ENCODE measurements around the gene PRRX1. TPM values are rescaled to one million over a fixed set of nuclear protein-coding genes. Genes with fewer than 3 reads are reported as not detected.

The PRRX1 gene
- polyA plus RNA-seq, 4 donors, result 0.91 to 4.5 (median 1.9) TPM

DNA sequence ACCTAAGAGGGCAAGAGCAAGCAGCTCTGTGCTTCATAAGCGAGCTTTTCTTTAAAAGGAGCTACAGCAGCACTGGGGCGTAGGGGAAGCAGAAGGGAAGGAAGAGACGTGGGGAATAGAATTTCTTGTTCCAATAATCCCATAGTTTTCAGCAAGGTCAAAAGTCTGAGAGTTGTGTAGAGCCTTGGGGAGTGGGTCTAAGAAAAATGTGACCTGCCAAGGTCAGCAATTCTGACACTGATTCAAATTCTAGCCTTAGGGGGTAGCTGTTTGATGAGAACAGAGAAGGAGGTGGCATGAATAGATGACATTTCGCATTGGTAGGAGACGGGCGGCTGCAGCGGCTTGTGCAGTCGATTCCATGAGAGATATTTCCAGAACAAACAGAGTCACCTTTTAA lies 22.4 kb downstream of the PRRX1 start:
- DNase-seq (ENCODE audit: low read depth in 4 of 4, low spot score in 2 of 4), result no peak

DNA sequence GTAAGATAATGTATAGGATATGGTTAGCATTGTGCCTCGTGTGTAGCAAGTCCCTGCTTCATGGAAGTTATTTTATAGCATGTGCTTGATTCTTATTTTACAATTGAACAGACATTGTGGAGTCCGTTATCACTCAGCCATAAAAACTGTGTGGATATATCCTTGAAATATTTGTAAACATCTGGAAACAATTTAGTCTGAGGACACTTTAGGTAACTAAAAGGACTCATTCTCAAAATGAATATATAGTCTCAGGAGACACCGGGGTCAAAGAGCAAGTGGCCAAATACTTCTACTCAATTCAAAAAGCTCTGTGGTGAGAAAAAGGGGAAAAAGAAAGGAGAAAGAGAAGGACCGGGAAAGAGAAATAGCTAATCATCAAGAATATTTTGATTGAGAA lies 23.7 kb downstream of the PRRX1 start:
- DNase-seq (ENCODE audit: low read depth in 4 of 4, low spot score in 2 of 4), result no peak

DNA sequence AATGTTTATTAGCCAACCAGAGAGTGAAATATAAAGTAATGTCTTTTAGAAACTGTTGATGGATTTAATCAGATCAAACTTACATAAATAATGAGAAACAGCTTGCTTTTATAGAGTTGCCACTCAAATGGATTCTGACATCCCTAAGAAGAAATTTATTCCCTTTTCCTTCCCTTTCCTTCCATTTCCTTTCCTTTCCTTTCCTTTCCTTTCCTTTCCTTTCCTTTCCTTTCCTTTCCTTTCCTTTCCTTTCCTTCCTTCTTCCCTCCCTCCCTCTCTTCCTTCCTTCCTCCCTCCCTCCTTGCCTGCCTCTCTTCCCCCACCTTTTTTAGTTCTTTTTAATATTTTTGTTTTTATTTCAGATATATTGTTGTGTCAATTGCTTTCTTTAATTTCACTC lies 27.3 kb downstream of the PRRX1 start:
- no peak for DNase-seq (ENCODE audit: low read depth in 4 of 4, low spot score in 2 of 4)

DNA sequence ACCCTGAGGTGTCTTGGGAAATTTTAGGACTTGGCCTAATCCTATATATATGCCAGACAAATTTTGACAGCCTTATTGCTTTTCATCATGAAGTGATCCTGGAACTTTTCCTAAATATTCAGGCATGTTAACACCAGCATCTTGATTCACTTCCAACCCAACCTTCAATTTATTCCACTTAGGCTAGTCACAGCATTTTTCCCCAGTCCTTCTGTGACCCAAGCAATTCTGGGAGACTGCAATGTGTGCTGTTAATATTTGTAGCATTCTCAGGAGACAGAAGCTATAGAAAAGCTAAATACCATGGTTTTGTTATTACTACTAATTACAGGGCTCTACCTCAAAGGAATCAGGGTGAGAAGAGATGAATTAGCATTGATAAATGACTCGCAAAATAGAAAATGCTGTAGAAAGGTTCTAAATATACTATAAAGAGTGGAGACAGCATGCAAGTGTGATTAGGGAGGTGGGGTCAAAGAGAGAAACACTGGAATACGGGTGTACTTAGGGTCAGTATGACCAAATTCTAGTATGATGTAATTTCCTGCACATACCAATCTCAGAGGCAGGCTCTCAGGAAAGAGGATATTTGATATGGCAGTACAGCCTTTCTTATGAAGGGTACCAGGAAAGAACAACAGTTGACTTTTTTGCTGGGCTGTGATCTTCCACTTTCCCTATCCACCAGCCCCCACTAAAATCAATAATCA lies 29.1 kb downstream of the PRRX1 start:
- DNase-seq (ENCODE audit: low read depth in 4 of 4, low spot score in 2 of 4), result no peak

DNA sequence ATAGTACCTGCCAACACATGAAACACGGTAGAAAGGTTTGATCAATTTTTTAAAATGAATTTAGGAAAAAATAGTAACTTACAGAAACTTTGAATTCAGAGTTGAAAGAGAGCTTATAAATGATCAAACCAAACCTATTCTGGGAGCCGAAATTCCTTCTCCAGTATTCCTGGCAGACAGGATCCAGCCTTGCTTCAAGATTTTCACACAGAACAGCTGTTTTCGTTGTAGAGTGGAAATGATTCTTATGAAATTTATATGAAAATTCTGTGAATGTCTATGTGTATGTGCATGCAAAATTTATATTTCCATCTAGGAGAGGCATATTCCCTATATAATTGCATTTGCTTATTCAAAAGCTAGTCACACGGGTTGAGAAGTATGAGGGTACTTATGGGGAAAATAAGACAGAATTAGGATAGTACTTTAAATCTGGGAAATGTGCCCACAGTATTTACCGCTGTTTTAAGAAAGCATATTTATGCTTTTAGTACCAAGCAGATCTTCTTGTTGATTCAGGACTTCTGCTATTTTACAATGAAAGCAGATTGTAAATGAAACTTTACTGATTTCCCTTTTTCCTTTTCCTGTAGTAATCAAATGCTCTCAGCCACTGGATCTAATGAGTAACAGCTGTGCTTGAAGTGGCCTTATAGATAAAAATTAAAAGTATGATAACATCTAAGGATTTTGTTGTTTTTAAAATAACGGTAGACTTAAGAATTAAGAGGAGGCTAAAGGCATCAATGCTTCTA lies 30.4 kb downstream of the PRRX1 start:
- DNase-seq (ENCODE audit: low read depth in 4 of 4, low spot score in 2 of 4), result no peak

DNA sequence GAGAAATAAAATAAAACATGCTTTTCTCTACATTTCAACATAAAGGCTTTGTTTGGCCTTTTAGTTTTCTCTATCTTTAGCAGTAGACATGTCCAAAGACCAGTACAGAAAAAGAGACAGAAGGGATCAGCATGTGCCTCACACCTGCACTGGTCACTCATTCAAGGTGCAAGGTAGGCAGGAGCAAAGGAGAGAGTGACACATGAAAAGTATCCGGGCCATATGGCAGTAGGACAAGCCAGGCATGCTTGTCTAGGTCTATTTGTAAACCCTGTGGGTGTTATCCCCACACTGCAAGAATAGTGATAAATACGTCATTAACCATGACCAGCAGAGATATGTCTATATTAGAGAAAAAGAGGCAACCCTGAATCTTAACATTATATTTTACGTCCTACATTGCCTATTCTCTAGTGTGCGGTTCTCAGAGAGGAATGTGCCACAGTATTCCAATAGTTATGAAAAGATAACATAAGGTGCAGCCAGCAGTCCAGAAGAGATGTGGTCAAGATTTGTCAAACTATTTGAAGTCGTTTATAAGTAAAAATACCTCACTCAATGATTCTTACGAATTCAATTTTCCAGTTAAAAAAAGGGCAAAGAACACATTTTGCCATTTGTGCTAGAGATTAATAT lies 32.1 kb downstream of the PRRX1 start:
- DNase-seq (ENCODE audit: low read depth in 4 of 4, low spot score in 2 of 4), result no peak

DNA sequence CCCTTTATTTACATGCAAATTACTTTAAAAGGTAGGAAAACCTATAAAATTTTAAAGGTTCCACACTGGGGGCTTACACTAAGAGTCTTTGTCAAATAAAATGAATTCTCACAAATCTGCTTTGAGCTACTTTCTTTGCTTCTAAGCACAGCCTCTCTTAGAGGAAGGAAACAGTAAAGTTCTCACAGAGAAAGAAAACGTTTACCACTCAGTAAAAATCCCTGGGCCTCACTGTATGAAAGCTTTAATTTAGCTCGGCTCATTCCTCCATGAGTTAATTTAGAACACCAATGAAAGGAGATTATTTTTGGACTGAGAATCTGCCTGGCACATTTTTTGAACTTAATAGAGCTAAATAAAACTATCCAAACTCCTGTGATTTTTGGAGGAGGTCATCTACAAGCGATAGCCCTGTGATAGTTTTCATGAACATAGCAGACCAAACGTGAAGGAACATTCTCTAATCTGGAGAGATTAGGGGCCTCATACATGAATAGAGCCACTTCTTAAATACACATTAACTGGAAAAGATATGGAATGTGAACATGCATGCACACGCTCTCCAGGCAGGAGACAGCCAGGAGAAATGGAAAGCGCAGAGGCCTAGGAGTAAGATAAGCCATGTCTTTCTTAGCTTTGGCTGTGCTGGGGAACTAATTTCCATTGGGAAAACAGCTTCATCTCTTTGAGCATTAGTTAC lies 32.8 kb downstream of the PRRX1 start:
- DNase-seq (ENCODE audit: low read depth in 4 of 4, low spot score in 2 of 4), result no peak

DNA sequence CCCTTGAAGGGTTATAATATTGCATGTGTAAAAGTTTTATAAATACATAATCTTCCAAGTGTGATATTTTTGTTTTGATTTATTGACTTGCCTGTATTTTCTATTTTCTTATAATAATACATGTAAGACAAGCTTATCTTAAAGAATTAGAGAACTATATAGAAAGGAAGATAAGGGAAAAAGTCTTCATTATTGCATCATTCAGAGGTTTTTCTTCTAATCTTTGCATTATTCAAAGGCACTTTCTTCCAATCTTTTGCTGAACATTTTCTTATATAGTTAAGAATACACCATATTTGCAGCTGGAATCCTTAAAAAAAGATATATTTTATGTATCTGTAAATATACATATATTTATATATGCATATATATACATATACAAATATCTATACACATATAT lies 33.4 kb downstream of the PRRX1 start:
- DNase-seq (ENCODE audit: low read depth in 4 of 4, low spot score in 2 of 4), result no peak

DNA sequence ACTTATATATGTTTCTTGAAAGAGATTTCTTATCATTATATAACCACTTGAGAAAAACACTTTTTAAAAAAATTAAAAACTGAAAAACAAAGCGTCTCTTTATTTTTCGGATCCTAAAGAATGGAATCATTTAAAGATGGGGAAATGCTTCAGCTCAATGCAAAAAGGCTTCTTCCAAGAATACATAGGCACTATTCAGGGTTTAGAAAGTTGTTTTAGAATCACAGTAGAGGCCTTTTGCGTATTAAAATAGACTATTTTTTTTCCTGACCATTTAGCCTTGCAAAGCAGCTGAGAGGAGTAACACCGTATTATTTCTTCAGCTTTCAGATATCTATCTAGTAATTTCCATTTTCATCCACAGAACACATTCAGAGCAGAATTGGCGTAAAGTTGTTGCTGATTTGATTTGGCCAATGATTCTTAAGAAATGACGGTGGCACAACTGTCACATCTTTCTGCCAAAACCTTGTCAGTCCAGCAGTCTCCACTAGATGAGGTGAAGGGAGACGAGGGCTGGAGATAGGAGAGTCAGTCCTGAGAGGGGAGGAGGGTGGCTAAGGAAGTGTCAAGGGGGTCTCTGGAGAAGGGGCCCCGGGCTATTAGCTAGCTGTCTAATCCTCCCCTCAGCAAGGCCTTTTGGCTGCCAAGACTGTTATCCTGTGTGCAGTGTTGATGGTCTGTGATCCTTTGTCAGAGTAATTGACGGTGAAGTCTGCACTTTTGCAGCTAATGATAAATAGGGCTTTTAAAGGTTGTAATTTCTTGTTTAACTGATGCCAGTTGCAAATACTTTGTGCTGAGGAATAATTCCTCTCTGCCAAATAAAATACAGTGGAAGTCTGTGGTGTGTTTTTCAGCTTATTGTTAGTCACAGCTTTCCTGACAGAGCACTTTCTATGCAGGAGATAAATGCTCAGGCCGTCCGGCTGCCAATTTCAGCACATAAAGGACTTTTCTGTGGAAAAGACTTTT lies 34.7 kb downstream of the PRRX1 start:
- no peak for DNase-seq (ENCODE audit: low read depth in 4 of 4, low spot score in 2 of 4)

DNA sequence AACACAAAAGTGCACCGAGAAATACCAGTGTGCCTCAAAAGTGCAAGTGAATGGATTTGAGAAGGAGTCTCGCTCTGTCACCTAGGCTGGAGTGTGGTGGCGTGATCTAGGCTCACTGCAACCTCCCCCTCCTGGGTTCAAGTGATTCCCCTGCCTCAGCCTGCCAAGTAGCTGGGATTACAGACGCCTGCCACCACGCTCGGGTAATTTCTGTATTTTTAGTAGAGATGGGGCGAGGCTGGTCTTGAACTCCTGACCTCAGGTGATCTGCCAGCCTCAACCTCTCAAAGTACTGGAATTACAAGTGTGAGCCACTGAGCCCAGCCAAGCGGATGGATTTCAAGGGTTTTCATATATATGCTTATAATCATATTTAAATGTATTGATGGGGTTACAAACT lies 35.8 kb downstream of the PRRX1 start:
- DNase-seq (ENCODE audit: low read depth in 4 of 4, low spot score in 2 of 4), result no peak

DNA sequence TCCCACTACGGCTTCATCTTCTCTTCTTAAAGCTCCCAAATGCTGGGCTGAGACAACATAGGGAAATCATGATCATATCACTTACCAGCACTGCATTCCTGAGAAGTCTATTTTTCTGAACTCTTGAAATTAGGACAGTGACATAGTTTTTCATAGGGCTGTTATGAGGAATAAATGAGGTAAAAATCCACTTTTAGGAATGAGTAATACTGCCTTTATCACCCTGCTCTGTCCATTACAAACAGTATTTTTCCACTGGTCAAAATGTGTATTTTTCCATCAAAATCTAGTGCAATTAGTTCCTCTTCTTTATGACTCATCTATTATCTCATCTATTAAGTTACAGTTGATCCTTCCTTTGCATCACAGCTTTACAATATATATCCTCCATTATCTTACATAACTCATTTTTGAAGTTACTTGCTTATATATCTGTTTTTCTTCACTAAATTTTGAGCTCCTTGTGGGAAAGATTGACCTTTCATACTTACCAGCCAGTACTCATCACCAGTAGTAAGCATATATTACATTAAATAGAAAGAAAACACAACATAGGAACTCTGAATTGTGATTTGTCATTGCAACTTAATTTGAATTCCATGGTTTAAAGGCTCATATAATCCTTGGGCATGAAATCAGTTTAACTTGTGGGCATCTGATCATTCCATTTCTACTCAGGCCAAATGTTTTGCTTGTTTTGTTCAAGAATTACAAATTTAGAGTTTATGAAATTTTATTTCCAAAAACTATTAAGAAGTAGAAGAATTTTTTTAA lies 37.1 kb downstream of the PRRX1 start:
- DNase-seq (ENCODE audit: low read depth in 4 of 4, low spot score in 2 of 4), result no peak

DNA sequence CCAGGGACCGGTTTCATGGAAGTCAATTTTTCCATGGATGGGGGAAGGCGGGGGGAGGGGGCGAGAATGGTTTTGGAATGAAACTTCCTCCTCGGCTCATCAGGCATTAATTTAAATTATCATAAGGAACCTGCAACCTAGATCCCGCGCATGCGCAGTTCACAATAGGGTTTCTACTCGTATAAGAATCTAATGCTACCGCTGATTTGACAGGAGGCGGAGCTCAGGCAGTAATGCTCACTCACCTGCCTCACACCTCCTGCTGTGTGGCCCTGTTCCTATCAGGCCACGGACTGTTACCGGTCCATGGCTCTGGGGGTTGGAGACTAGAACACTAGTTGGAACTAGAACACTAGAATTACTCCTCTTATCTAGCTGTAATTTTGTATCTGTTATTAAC lies 38.0 kb downstream of the PRRX1 start:
- no peak for DNase-seq (ENCODE audit: low read depth in 4 of 4, low spot score in 2 of 4)

DNA sequence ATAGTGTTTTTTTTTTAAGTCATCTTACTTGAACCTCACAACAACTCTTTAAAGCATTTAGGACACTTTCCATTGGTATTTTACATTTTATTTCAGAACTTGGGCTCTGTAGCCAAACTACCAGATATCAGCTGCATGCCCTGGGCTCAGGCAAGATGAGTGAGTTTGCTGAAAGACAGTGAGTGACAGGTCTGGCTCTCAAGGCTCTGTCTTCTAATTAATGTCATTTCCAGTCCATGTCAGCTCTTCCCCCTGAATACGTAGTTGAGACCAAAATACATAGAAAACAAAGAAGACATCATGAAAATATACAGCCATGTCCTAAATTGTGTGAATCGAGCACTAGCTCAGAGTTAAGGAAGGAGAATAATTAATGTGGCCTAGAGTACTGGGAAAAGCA lies 39.7 kb downstream of the PRRX1 start:
- no peak for DNase-seq (ENCODE audit: low read depth in 4 of 4, low spot score in 2 of 4)

DNA sequence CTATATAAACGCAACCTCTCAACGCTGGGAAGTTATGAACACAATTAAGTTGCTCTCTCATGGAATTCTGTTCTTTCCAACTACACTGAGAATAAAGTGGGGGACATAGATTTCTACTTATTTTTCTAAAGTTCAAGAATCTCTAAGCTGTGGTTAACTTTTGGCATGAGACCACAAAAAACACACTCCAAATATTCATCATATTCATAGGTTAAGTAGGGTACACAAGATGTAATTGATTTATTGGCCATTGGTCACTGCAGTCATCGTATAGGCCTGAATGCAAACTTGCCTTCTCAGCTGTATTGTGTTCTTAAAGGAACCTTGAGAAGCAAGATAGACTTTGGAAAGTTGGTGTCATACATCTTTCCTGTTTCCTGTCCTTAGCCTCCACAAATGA lies 40.3 kb downstream of the PRRX1 start:
- DNase-seq (ENCODE audit: low read depth in 4 of 4, low spot score in 2 of 4), result no peak

DNA sequence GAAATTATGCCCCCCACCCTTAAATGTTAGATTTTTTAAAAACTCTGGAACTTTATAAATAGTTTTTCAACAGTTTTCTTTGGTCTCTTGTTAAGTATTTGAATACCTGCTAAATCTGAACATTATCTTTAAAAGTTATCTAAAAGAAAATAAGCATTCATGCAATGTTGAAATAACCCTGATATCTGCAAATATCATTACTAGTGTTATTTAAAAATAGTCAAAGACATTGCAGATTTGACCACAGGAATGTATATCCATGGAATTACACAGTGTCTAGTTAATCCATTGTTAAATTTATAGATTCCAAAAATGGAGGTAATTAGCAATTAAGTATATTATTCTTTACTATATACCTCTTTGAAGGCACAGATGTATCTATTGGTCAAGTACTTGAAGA lies 42.0 kb downstream of the PRRX1 start:
- DNase-seq (ENCODE audit: low read depth in 4 of 4, low spot score in 2 of 4), result no peak

DNA sequence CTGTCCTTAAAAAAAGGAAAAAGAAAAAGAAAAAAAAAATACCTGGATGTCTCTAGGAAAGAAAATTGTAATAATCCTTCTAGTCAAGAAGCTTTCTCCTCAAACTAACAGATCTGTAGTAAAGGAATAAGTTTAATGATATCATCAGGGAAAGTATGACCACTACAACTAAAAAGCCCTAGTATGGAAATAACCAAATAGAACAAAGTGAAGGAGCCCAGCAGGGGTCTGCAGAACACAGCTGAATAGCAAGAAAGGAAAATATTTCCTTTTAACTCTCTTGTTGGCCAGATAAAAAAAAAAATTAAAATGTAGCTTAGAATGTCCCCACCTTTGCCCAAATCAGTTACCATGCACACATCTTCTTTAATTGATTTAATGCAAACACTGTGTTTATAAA lies 43.2 kb downstream of the PRRX1 start:
- no peak for DNase-seq (ENCODE audit: low read depth in 4 of 4, low spot score in 2 of 4)

DNA sequence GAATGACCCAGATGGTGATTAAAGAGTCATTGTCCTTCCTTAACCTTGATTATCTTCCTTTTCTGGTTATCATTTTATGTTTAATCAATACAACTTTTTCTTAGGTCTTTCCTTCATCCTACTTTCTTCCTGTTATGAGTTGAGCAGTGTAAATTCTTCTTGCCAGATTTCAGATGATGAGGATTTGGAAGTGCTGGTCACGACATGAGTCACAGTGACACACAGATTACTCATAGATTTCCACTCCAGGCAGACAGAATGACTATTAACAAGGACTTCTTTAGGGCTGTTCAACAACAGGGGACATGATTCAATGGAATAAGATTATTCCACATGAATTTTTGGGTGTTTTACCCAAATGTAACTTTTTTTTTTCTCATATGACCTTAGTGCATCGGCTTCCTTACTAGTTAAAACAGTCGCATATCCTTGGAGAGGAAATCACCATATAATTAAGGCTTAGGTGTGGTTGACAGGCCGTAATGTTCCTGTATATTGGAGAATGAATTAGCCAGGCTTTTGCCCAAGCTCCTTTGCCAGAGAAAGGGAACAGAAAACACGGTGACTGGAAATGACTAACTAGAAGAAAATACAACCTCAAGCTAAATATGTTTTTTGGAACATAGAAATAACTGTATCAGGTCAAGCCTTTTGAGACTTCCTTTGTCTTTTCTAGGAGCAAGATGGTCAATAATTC lies 44.2 kb downstream of the PRRX1 start:
- no peak for DNase-seq (ENCODE audit: low read depth in 4 of 4, low spot score in 2 of 4)

DNA sequence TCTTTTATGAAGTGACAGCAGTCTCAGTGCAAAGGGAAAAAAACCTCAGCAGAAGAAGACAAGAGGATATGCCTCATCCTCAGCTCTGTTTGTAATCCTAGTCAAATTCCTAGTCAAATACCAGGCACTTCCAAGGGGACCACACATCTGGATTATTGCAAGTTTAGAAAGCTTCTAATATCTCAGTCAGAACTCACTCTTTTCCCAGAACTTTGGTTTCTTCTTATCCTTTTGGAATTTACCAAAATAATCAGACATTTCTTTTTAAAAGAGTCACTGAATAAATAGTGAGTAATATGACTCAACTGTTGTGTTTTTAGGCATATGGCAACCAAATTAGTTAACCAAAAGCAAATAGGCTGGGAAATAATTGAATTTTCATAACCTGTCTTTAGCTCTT lies 47.8 kb downstream of the PRRX1 start:
- DNase-seq (ENCODE audit: low read depth in 4 of 4, low spot score in 2 of 4), result no peak

DNA sequence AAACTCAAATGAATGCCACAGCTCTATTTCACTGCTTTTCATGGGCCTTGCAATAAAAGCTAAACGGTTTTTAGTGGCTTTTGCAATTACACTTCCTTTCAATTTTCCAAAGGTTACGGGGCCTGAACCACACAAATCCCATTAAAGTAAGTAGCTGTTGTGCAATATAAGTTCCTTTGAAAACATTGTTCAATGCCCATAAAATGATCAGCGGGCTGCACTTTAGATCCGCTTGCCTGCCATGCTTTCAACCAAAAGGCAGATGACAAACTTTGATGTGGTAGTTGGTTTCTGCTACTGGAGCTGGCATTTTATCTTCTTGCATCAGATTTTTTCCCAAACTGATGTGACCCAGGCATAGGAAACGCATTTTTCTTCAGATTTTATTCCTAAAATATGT lies 50.2 kb downstream of the PRRX1 start:
- no peak for DNase-seq (ENCODE audit: low read depth in 4 of 4, low spot score in 2 of 4)
